H1 (cell line): ENCODE measurements around the gene SLC35B2. TPM values are rescaled to one million over a fixed set of nuclear protein-coding genes. Genes with fewer than 3 reads are reported as not detected.

ENCODE experiments used
- BCL11A ChIP-seq, 2 experiments: IDR thresholded peaks; one replicate each; pipeline ENCODE4 v1.6.1; 2011; ENCODE audit warnings: low read depth in 2 of 2, low read length in 2 of 2, mild to moderate bottlenecking in 2 of 2
- CHD2 ChIP-seq: IDR thresholded peaks from 2 replicates; pipeline ENCODE4 v1.6.1; 2012; ENCODE audit warnings: low read length, improper control_type of control experiment
- EZH2 ChIP-seq: fragments of 200-600 bp; sonication (generic); IDR thresholded peaks from 2 replicates; pipeline ENCODE4 v1.7.1; 2012; ENCODE audit warnings: low read depth, mild to moderate bottlenecking, moderate library complexity, low read length, inconsistent platforms; ENCODE audit not compliant: severe bottlenecking
- JUN ChIP-seq: IDR thresholded peaks from 2 replicates; pipeline ENCODE4 v1.6.1; 2011; ENCODE audit warnings: low read depth, mild to moderate bottlenecking, improper control_type of control experiment, low read length
- KDM4A ChIP-seq: IDR thresholded peaks from one replicate; pipeline ENCODE4 v1.7.1; 2012; ENCODE audit warnings: low read depth, mild to moderate bottlenecking, moderate library complexity, low read length, inconsistent platforms; ENCODE audit not compliant: severe bottlenecking
- MAFK ChIP-seq: IDR thresholded peaks from 2 replicates; pipeline ENCODE4 v1.6.1; 2012; ENCODE audit warnings: low read depth, mild to moderate bottlenecking, improper control_type of control experiment, low read length
- NANOG ChIP-seq: IDR thresholded peaks from 2 replicates; pipeline ENCODE4 v1.6.1; 2011; ENCODE audit warnings: low read length, low read depth, mild to moderate bottlenecking, inconsistent platforms; ENCODE audit not compliant: insufficient read depth, poor library complexity, severe bottlenecking
- POLR2AphosphoS5 ChIP-seq: IDR thresholded peaks from 2 replicates; pipeline ENCODE4 v1.6.1; 2011; ENCODE audit warnings: low read depth, low read length
- RFX5 ChIP-seq: IDR thresholded peaks from 2 replicates; pipeline ENCODE4 v1.6.1; 2011; ENCODE audit warnings: low read depth, low read length, improper control_type of control experiment, borderline replicate concordance
- SIN3A ChIP-seq, 2 experiments: IDR thresholded peaks in 1 of 2; conservative IDR thresholded peaks in 1 of 2; 2 replicates each; pipeline ENCODE4 v1.6.1; 2011 to 2012; ENCODE audit warnings: low read length in 2 of 2, improper control_type of control experiment in 1 of 2, low read depth in 1 of 2, mild to moderate bottlenecking in 1 of 2
- polyA plus RNA-seq, 7 experiments: library from polyadenylated mRNA; depleted of rRNA in 3 of 7; stranded (reverse) in 5 of 7; unstranded in 2 of 7; fragments of >200 nt in 5 of 7; fragments of 200-250 nt in 2 of 7; gene quantifications; 1 replicate in 5 of 7; 2 replicates in 1 of 7; 4 replicates in 1 of 7; pipeline versions ENCODE4 v1.2.1 to v1.2.3, GENCODE V29; 2011 to 2013; ENCODE audit warnings: missing spikeins in 2 of 7, mixed read lengths in 2 of 7
- total RNA-seq: library from RNA; stranded (reverse); fragmentation: NEBNext Ultra II Directional; extraction: Animal tissue kit (Norgen Biotek cat#: 25700); gene quantifications from 2 replicates; pipeline ENCODE4 v1.2.1, GENCODE V29; 2021

The SLC35B2 gene
- total and polyA plus RNA-seq, 2 of the 8 experiments (the other 6 are each of a cell fraction or from before 2014, with no cell fraction given) = 29.5 to 65.0 TPM

DNA sequence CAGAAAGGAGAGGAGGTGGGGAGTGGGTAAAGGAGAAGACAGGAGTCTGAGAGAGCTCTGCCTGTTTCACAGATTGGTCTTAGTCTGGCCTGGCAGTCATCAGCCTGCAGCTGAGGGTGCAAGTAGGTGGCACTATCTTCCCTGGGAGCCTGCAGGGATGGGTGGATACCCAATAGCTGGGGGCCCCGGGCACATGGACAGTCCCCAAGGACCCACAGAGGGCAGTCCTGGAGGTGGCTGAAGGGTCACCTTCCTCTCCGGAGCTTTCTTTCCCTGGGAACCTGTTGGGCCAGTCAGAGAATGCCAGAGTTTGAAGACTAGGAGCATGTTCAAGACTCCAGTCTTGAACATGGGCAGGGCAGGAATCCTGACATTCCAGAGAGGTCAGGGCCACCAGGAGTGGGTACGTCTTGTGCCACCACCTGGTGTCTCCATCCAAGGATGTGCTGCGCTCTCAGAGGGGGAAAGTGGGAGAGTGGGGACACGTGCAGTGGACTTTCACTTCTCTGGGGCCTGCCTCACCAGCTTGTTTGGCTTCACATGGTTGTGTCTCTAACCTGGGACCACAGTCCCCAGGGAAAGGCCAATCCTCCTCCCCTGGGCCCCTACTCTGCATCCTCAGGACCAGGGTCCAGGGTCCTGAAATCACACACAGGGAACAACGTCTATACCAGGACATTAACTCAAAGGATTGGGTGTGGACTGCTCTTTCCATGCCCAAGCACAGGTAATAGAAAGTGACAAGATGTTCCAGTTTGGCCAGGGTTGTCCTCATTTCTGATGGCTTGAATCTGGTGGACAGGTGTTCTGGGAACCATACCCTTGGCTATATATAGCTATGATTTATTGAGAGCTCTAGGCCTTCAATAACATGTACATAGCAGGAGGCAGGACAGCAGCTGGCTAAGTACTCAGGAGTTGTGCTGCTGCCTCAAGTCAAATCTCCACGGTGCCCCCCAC lies 37.8 kb upstream of the SLC35B2 start (continued):
- TF ChIP-seq KDM4A = no peak
- TF ChIP-seq MAFK = no peak
- TF ChIP-seq SIN3A (conservative IDR thresholded peaks at IDR 0.05 in 1 of 2, IDR thresholded peaks at IDR 0.05 in 1 of 2; ENCODE audit: low read depth in 1 of 2, low read length in 2 of 2) = no peak
- no peak for TF ChIP-seq NANOG
- no peak for TF ChIP-seq RFX5
- no peak for TF ChIP-seq POLR2AphosphoS5
- TF ChIP-seq BCL11A (IDR thresholded peaks at IDR 0.05; ENCODE audit: low read depth in 2 of 2, low read length in 2 of 2) = no peak
- TF ChIP-seq JUN = no peak
- TF ChIP-seq EZH2 = no peak
- no peak for TF ChIP-seq CHD2
